RPMI7951 (cell line): ENCODE results near the gene FAM90A1. TPM values are rescaled to one million over a fixed set of nuclear protein-coding genes. Genes with fewer than 3 reads are reported as not detected.
"Not testable (repeated sequence)": the region's sequence is repeated elsewhere in the genome, so short reads cannot be mapped to it uniquely, and the experiment has no call there.

Experiments
- DNase-seq: peaks from one replicate; pipeline ENCODE4 v3.0.0-alpha.2; 2012; ENCODE audit warnings: low read depth
- total RNA-seq: library from RNA; depleted of rRNA; stranded (reverse); fragments of >200 nt; shearing (Covaris generic); gene quantifications from 2 replicates; pipeline ENCODE4 v1.2.3, GENCODE V29; 2014; rRNA removed

The FAM90A1 gene
- total RNA-seq, 1 experiment from 2014 or later: not detected

GRCh38 chr12:8172911-8173310 lies 54.5 kb downstream of the FAM90A1 start:
- DNase-seq: not testable (repeated sequence)

Other genes starting within 250 kb of the FAM90A1 start
- gene FOXJ2, start 194.9 kb downstream of the FAM90A1 start, total RNA-seq: 6.7 and 7.0 TPM in 2 replicates
- gene C3AR1, start 161.3 kb downstream of the FAM90A1 start, total RNA-seq: 0.39 and 1.2 TPM in 2 replicates
- gene NECAP1, start 145.3 kb downstream of the FAM90A1 start, total RNA-seq: 25.7 and 30.8 TPM in 2 replicates
- gene CLEC4A, start 104.0 kb downstream of the FAM90A1 start, total RNA-seq: 0.48 TPM in 1 of 2 replicates, not detected in the other
- gene ZNF705A, start 70.6 kb downstream of the FAM90A1 start, total RNA-seq: not detected in 2 replicates
- not detected in 2 replicates for gene CLEC6A, start 228.3 kb upstream of the FAM90A1 start, total RNA-seq